GM08714 (cell line): ENCODE measurements around the gene ERCC6L2.

Experiments used
- H3K4me3 ChIP-seq: fragments of 200-500 bp; sonication (Bioruptor generic); 2 replicates; pipeline ENCODE4 v1.5.1; 2014; ENCODE audit warnings: mild to moderate bottlenecking, low read length, inconsistent platforms
- ZNF274 ChIP-seq: IDR thresholded peaks from 2 replicates; pipeline ENCODE4 v1.6.1; 2012; ENCODE audit warnings: mild to moderate bottlenecking, low read depth, low read length

Gene ERCC6L2

GRCh38 chr9:95848764-95849163, 26.7 kb upstream of the ERCC6L2 start:
- no peak overlapping the region for H3K4me3 ChIP-seq
- no peak for TF ChIP-seq ZNF274

DNA sequence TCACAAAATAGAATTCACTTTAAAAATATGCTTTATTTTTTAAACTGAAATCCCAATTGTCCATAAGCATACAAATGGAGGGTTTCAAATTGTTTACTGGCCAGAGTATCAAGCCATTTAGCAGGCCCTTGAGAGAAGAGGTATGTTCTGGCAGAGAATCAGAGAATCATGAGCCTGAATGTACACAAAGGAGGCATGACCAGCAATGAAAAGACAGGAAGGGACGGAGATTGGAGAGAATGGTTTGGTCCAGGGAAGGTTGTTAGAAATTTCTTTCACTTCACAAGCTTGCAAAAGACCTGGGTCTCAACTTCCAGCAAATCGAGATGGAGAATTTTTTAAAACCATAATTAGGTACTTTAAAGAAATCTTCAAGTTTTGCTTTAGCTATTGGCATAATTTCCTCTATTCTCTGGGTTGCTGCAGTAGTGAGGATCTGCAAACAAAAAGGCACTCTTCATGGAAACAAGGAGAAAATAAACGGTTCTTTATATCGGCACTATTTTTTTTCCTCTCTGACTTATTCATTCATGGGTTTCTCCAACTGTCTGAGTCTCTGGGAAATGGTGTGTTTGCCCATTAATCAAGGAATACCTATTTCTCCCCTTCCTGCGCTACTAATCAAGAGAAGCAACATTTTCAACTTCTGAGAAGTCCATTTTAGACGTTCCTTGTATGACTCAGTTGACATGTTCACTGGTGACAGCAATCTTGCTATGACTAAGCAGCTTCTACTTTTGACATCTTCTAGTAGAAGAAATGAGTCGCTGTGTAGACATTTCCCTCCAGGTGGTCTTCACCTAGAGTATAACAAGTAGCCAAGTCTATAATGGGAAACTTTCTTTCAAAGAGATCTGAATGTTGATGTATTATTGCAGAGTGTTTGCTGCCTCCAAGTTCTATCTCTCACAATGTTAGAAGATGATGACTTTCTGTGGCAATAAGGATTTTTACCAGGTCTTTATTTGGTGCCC, 23.1 kb upstream of the ERCC6L2 start:
- H3K4me3 ChIP-seq: no peak overlapping the region
- no peak for TF ChIP-seq ZNF274

DNA sequence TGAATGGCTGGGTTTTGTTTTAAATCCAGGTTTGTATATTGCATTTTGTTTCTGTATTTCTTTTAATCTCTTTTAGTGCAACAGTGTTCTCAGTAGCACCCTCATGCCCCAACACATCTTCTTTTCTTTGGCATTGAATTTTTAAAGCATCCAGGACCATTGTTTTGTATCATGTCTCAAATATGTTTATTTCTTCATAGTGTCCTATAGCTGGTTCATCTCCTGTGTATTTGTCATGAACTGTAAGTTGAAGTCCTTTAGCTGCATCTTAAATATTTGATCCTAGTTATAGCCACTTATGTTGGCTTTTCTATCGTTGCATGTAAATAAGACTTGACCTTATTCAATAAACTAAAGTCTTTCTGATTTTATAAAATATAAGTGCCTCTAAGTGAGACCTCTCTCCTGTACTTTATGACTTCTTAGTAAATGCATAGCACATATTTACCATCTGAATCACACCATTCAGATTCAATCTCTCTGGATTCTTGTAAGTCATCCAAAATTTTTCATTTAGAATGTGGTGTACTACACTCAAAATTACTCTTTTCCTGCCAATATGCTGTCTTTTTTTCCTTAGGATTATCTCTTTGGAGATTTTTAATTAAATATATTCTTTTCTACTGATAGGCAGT, 21.0 kb upstream of the ERCC6L2 start:
- TF ChIP-seq ZNF274: no peak
- H3K4me3 ChIP-seq: no peak overlapping the region

DNA sequence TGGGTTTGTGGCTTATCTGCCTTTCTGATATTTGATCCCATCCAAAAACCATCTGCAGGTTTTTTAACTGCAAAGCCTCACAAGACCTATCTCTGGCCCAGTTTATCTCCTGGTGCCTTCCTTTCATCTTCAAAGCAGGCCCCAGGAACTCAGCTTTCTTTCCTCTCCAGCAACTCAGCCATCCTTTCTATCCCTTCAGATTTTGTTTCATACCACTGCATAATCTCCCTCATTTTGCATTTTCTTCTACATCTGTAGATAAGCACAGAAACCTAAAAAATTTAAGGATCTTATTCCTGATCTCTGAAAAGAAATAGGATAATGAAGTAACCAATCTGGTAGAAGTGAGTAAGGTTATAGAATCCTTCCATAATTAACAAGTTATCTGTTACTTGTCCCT, 19.5 kb upstream of the ERCC6L2 start:
- H3K4me3 ChIP-seq: no peak overlapping the region
- TF ChIP-seq ZNF274: no peak

- TF ChIP-seq ZNF274: no peak
- no peak overlapping the region for H3K4me3 ChIP-seq
These were observed 18.4 kb upstream of the ERCC6L2 start for GRCh38 chr9:95857124-95857523.

DNA sequence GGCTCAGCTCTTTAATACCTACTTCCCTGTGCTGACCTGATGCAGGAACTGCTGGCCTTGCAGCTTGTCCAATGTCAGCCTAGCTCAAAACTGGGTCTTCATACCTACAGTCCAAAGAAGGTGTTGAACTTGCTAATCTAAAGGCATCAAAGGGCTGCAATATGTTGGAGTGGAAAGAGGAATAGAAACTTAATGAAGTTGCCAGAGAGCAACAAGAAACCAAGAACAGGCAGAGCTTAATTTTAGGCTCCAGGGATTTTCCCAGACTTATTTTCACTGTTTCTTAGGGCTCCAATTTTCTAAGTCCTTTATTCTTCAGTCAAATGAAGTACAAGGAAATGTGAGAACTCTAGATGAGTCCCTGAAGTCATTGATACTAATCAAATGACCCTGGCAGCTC, 17.6 kb upstream of the ERCC6L2 start:
- no peak for TF ChIP-seq ZNF274
- H3K4me3 ChIP-seq: no peak overlapping the region

DNA sequence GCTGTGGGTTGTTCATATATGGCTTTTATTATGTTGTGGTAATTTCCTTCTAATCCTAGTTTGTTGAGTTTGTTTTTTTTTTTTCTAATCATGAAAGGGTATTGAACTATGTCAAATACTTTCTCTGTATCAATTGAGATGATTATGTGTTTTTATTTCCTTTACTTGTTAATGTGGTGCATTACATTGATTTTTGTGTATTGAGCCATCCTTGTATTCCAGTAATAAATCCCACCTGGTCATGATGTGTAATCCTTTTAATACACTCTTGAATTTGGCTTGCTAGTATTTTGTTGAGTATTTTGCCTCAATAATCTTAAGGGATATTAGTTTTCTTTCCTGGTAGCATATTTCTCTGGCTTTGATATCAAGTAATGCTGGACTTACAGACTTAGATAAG, 13.1 kb upstream of the ERCC6L2 start:
- H3K4me3 ChIP-seq: no peak overlapping the region
- TF ChIP-seq ZNF274: no peak

DNA sequence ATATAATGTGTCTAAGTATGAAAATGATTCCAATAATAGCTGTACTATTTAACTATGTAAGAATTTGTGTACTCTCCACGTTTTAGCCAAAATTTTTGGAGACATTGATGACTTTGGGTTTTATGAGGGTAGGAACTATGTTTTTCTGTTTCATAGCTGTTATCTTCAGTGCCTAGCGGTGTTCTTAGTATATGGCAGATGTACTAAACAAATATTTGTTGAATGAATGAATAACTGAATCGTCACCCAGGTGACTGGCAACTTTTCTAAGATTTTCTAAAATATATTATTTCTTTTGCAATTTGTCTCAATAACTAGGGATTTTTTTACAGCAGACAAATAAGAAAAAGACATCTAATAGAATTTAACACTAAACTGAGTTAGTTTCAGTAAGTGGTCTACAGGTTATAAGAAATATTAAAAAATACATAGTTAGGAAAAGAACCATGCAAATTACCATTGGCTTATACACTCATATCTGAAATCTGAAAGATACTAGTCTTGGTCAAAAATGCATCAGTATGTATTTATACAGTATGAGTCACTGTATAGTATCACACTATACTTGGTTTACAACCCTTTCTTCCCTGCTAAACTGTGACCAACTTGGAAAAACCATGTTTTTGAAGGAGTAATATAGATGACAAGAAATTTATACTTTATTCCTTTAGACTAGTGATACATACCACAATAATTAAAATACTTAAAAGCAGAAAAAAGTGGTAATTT, 10.5 kb upstream of the ERCC6L2 start:
- no peak overlapping the region for H3K4me3 ChIP-seq
- no peak for TF ChIP-seq ZNF274

- TF ChIP-seq ZNF274: no peak
- H3K4me3 ChIP-seq: no peak overlapping the region
These were observed 5.1 kb upstream of the ERCC6L2 start for GRCh38 chr9:95870352-95870751.

GRCh38 chr9:95870906-95871305, 4.6 kb upstream of the ERCC6L2 start:
- no peak for TF ChIP-seq ZNF274
- no peak overlapping the region for H3K4me3 ChIP-seq

DNA sequence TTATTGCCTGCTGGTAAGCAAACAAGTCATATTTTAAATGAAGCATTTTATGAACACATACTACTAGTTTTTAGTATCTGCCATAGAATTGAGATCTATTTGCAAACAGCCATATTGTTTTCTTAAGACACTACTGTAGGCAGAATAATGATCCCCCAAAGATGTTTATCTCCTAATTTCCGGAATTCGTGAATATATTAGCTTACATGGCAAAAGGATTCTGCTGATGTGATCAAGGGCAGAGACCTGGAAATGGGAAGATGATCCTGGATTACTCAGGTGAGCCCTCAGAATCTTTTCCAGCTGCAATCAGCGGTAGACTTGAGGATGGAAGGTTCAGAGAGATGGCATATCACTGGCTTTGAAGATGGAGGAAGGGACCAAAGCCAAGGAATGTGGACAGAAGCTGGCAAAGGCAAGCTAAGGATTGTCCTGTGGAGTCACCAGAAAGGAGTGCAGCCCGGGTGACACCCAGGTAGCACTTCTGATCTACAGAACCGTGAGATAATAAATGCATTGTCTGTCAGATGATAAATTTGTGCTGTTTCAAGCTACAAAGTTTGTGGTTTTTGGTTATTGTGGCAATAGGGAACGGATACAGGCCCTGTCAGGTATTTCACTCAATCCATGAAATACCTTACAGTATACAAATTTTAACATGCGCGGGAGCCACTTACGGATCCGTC, 1.0 kb upstream of the ERCC6L2 start:
- no peak overlapping the region; the same call in none of the 2 replicates for H3K4me3 ChIP-seq
- TF ChIP-seq ZNF274: no peak

- no peak overlapping the region; the same call in none of the 2 replicates for H3K4me3 ChIP-seq
- TF ChIP-seq ZNF274: no peak
These were observed 544 bp upstream of the ERCC6L2 start for GRCh38 chr9:95874989-95875304.

GRCh38 chr9:95876138-95876444, 600 bp downstream of the ERCC6L2 start:
- no peak overlapping the region; the same call in 1 of the 2 replicates for H3K4me3 ChIP-seq
- TF ChIP-seq ZNF274: no peak

DNA sequence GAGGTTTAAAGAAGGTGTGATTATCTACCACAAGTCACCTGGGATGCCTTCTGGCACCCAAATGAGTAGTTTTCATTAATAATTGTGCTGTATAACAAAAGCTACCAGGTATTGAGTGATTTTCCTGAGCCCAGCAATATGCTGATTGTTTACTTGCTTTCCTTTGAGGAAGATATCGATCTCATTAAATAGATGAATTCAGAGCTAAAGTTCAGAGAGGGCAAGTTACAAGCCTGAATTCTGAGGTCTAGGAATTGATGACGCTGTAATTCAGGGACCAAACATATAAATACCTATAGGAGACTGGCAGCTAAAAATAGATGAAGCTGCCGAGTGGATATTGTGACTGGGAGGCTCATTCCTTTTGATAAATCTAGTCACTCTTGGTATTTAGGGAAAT, 1.1 kb downstream of the ERCC6L2 start:
- no peak overlapping the region for H3K4me3 ChIP-seq
- no peak for TF ChIP-seq ZNF274
